Measurements from ENCODE around the gene ABL1.

The ABL1 gene

GRCh38 chr9:130824643-130825350 lies 10.3 kb upstream of the ABL1 start:
- Histone ChIP-seq H3K9me2 (replicated peaks; ENCODE audit: insufficient read depth, low read length) (no peaks in the 10 kb centered on the region), H3K79me2 (ENCODE audit: insufficient read depth, low read length) (no peaks in the 10 kb centered on the region), H3K27me3 (ENCODE audit: low read length) (no peaks in the 10 kb centered on the region), H3K4me3 (ENCODE audit: insufficient read depth, low read length, poor library complexity, severe bottlenecking) (no peak overlapping the region), H3K9me3 (ENCODE audit: insufficient read depth, low read length) (peaks cover 10% of the 10 kb centered on the region; the same call in 1 of the 2 replicates), H4K20me1 (ENCODE audit: low read depth, low read length) (no peaks in the 10 kb centered on the region; the same call in 1 of the 2 replicates), H3K9ac (ENCODE audit: low read length) (no peak overlapping the region), H3K27ac (ENCODE audit: low read depth, low read length) (no peak overlapping the region), H2AFZ (ENCODE audit: low read depth, low read length, severe bottlenecking) (no peak overlapping the region), H3K36me3 (ENCODE audit: low read length) (no peaks in the 10 kb centered on the region), H3K4me2 (ENCODE audit: low read depth, low read length, poor library complexity, severe bottlenecking) (no peak overlapping the region), H3F3A (ENCODE audit: insufficient read depth) (no peaks in the 10 kb centered on the region)
- no peak for TF ChIP-seq CTCF (IDR thresholded peaks at IDR 0.05; ENCODE audit: insufficient read depth, low read length, poor library complexity, severe bottlenecking)
- TF ChIP-seq EZH2phosphoT487 (conservative IDR thresholded peaks at IDR 0.05; ENCODE audit: low read length) = no peak

DNA sequence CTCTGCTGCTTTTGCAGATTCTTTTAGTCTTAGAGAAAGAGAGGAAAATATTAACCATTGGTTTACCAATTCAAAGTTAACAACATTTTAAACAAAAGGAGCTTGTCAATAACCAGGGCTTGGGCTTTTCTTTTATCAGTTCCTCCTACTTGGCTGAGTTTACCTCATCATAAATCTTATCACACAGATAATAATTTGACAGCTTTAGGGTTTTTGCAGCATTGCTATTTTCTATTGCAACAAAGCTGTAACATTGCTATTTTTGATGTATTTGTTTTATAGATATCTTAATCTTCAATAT lies 9.8 kb upstream of the ABL1 start:
- Histone ChIP-seq H3K4me3 (ENCODE audit: insufficient read depth, low read length, poor library complexity, severe bottlenecking) (no peak overlapping the region), H2AFZ (ENCODE audit: low read depth, low read length, severe bottlenecking) (no peak overlapping the region), H3K27ac (ENCODE audit: low read depth, low read length) (no peak overlapping the region), H3K27me3 (ENCODE audit: low read length) (no peaks in the 10 kb centered on the region), H3K4me2 (ENCODE audit: low read depth, low read length, poor library complexity, severe bottlenecking) (no peak overlapping the region), H3K9me2 (replicated peaks; ENCODE audit: insufficient read depth, low read length) (no peaks in the 10 kb centered on the region), H3K79me2 (ENCODE audit: insufficient read depth, low read length) (no peaks in the 10 kb centered on the region), H3K9ac (ENCODE audit: low read length) (no peak overlapping the region), H3K9me3 (ENCODE audit: insufficient read depth, low read length) (peaks cover 10% of the 10 kb centered on the region; the same call in 1 of the 2 replicates), H3K36me3 (ENCODE audit: low read length) (no peaks in the 10 kb centered on the region), H3F3A (ENCODE audit: insufficient read depth) (no peaks in the 10 kb centered on the region), H4K20me1 (ENCODE audit: low read depth, low read length) (no peaks in the 10 kb centered on the region; the same call in 1 of the 2 replicates)
- TF ChIP-seq CTCF (IDR thresholded peaks at IDR 0.05; ENCODE audit: insufficient read depth, low read length, poor library complexity, severe bottlenecking) (no peak), EZH2phosphoT487 (conservative IDR thresholded peaks at IDR 0.05; ENCODE audit: low read length) (no peak)

DNA sequence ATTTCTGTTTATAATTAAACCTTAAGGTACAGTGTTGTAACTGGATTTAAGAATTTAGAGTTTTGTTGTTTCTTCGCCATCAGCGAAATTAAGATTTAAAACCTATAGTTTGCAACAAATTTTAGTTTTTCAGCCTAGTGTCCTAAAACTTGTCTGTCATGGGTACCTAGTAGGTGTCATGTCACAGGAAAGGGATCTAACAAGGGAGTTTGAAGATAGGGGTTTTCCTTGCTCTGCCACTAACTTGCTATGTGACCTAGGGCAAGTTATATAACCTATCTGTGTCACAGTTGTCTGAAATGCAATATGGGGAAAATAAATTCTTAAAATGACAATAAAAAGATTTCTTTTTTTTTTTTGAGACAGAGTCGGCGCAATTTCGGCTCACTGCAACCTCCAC lies 9.2 kb upstream of the ABL1 start:
- Histone ChIP-seq H2AFZ (ENCODE audit: low read depth, low read length, severe bottlenecking) (no peak overlapping the region), H3K79me2 (ENCODE audit: insufficient read depth, low read length) (no peaks in the 10 kb centered on the region), H3K4me2 (ENCODE audit: low read depth, low read length, poor library complexity, severe bottlenecking) (no peak overlapping the region), H3K9me2 (replicated peaks; ENCODE audit: insufficient read depth, low read length) (no peaks in the 10 kb centered on the region), H3F3A (ENCODE audit: insufficient read depth) (no peaks in the 10 kb centered on the region), H3K9ac (ENCODE audit: low read length) (no peak overlapping the region), H3K36me3 (ENCODE audit: low read length) (no peaks in the 10 kb centered on the region), H3K27ac (ENCODE audit: low read depth, low read length) (no peak overlapping the region), H3K4me3 (ENCODE audit: insufficient read depth, low read length, poor library complexity, severe bottlenecking) (no peak overlapping the region), H3K9me3 (ENCODE audit: insufficient read depth, low read length) (peaks cover 10% of the 10 kb centered on the region; the same call in 1 of the 2 replicates), H4K20me1 (ENCODE audit: low read depth, low read length) (no peaks in the 10 kb centered on the region; the same call in 1 of the 2 replicates), H3K27me3 (ENCODE audit: low read length) (no peaks in the 10 kb centered on the region)
- no peak for TF ChIP-seq CTCF (IDR thresholded peaks at IDR 0.05; ENCODE audit: insufficient read depth, low read length, poor library complexity, severe bottlenecking)
- no peak for TF ChIP-seq EZH2phosphoT487 (conservative IDR thresholded peaks at IDR 0.05; ENCODE audit: low read length)

Measured in SU-DHL-6 (cell line).